Measurements from ENCODE around the gene ADAMTS18.

Gene ADAMTS18

DNA sequence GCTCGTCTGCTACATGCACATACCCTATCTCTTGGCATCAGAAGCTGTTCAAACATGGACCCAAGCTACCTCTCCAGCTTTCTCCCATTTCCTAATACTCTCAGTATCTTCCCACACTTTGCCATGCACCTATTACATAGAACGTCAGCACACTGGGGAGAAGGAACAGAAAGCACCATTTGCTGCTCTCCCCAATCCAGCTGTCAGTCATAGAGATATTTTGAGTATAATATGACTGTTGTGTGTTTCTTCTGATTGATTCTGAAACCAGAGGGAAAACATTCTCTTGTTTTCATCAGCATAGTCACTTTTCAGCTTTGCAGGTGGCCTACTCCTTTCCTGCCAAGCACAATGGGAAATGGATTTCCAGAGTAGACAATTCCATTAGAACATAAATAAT is 107.1 kb downstream of the ADAMTS18 start:
- DNase-seq (ENCODE audit: low read depth) = no peak

DNA sequence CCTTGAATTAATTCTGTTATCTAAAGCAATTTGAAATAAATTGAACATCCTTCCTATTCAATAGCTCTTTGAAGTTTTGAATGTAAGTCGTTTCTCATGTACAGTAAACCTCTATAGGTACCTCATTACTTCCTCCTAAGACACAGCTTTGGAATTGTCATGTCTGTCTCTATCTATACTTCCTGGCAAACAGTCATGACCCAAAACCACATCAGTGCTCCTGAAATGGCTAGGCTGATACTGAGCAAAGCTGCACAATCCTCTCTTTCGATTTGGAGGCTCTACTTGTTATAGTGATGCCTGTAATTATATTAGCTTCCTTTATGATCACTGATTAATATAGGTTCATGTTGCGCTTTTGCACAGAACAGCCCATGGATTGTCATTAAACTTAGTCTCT is 110.1 kb downstream of the ADAMTS18 start:
- DNase-seq (ENCODE audit: low read depth) = no peak

DNA sequence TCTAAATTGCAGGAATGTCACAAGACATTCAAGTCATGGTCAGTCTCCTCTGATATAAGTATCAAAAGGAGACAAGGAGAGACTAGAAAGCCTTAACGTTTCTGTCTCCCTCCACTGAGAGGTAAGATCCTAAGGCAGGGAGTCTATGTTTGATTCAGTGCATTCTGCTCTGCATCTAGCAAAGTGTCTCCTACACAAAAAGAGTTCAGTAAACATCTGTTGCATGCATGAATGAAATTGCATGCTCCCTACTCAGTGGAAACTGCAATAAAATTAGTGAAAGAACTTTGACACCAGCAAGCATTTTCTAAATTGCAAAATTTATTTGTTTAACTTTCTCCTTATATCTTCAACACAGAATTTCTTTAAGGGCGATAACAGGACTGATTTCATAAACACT is 111.1 kb downstream of the ADAMTS18 start:
- DNase-seq (ENCODE audit: low read depth) = no peak

DNA sequence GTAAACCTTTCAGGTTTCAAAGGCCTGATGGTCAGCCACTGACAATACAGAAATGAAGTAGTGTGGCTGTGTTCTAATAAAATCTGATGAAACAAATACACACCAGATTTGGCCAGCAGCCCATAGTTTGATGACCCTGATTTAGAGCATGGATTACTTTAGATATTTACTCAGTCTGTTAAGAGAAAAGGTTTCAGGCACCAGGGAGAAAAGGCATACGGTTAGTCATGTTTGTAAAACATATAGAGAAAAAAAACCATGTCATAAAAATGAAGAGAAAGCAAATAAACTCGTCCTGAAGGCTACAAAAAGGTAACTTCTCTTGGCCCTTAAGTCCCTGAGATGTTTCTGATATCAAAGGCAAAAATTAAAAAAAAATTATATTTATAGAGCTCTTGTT is 112.1 kb downstream of the ADAMTS18 start:
- no peak for DNase-seq (ENCODE audit: low read depth)

DNA sequence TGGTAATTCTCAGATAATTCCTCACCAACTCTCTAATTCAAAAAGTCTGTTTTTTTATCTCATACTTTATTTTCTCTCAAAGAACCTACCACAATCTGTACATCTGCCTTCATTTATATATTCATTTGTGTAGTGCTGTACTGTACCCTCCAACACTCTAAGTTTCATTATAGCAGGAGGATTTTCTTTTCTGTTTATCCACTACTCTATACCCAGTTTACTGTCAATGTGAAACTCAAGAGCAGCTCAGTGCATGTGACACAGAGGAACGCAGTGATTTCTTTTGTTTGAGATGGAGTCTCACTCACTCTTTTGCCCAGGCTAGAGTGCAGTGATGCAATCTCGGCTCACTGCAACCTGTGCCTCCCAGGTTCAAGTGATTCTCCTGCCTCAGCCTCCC is 117.8 kb downstream of the ADAMTS18 start:
- DNase-seq (ENCODE audit: low read depth) = no peak

DNA sequence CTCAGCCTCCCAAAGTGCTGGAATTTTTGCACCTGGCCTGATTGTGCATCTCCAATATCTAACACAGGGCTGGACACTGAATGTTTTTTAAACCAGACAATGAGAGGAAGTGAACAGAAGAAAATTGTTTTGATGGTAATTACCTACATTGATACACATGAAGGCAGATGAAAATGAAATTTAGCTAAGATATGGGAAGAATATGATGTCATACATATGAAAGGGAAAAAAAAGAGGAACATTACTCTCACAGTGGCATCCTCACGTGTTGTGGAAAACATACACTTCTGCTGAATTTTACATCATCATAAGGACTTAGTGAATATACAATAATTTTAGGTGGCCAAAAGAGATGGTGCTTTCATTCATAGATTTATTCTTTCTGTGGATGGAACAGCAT is 124.0 kb downstream of the ADAMTS18 start:
- no peak for DNase-seq (ENCODE audit: low read depth)

- no peak for DNase-seq (ENCODE audit: low read depth)
Observed at GRCh38 chr16:77308163-77308561, 126.7 kb downstream of the ADAMTS18 start.

GRCh38 chr16:77307426-77308162 is 127.2 kb downstream of the ADAMTS18 start:
- no peak for DNase-seq (ENCODE audit: low read depth)

DNA sequence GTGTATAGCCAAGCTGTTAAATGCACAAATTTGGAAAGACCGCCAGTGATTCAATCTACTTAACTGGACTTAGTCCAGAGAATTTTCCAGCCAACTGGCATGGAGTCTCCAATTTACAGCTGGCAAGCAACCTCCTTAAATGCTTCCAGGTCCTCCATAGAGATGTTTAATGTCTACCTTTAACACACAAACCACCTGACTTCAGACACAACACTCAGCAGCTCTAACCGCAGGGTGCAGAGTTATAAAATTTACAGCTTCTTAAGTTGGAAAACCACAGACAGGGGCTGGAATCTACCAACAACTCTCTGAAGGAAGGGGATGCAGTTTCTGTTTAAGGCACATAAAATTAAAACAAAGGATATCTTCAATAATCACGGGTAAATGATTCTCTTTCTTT is 128.8 kb downstream of the ADAMTS18 start:
- DNase-seq (ENCODE audit: low read depth) = no peak

DNA sequence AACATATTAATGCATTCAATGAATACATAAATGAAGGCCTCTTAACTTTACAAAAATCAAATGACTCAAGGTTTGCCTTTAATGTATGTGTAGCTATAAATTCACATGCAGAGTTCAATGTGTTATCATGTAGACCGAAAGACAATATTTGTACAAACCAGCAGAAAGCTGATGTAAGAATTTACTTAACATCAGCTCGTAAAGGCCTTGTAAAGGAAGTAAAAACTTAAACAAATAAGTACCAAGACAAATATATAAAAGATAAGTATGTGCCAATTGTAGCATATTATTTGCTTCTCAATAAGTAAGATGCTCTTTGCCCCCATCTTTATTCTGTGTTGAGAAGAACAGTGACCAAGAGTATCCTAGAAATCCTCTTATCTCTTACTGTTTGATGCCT is 130.0 kb downstream of the ADAMTS18 start:
- no peak for DNase-seq (ENCODE audit: low read depth)

GRCh38 chr16:77304134-77304533 is 130.7 kb downstream of the ADAMTS18 start:
- no peak for DNase-seq (ENCODE audit: low read depth)

GRCh38 chr16:77302674-77303073 is 132.2 kb downstream of the ADAMTS18 start:
- no peak for DNase-seq (ENCODE audit: low read depth)

- no peak for DNase-seq (ENCODE audit: low read depth)
Observed at GRCh38 chr16:77302249-77302648, 132.6 kb downstream of the ADAMTS18 start.

DNA sequence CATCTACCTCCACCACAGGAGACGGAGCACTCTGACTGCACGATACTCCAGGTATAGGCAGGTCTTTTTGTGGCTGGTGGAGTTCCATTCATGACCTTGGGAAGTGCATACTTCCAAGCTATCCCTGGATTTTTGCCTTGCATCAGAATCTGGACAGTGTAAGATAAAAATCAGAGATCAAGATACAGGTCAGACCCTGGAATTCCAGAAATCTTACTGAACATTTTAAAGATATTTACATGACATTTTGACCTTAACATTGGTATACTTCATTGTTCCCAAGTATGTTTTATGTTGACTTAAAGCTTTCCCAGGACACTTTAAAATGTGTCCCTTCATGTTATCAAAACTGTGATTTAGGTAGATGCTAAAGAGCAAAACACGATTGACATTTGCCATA is 134.6 kb downstream of the ADAMTS18 start:
- no peak for DNase-seq (ENCODE audit: low read depth)

DNA sequence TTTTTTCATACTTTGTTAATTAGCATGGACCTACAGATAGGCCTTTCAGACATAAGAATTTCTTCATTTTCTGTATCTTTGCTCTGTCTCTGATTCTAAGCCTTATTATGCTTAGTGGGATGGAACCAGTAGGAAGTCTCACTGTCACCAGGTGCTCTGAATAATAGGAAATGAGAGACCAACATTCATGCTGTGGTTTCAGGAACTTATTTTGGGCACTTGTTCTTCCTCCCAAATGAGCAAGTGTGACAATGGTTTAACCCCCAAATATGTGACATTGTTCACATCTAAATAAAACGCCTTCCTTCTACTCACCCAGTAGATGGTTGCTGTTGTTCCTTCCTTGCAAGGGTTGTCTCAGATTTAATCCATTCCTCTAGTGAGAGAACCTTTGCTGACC is 135.4 kb downstream of the ADAMTS18 start:
- no peak for DNase-seq (ENCODE audit: low read depth)

DNA sequence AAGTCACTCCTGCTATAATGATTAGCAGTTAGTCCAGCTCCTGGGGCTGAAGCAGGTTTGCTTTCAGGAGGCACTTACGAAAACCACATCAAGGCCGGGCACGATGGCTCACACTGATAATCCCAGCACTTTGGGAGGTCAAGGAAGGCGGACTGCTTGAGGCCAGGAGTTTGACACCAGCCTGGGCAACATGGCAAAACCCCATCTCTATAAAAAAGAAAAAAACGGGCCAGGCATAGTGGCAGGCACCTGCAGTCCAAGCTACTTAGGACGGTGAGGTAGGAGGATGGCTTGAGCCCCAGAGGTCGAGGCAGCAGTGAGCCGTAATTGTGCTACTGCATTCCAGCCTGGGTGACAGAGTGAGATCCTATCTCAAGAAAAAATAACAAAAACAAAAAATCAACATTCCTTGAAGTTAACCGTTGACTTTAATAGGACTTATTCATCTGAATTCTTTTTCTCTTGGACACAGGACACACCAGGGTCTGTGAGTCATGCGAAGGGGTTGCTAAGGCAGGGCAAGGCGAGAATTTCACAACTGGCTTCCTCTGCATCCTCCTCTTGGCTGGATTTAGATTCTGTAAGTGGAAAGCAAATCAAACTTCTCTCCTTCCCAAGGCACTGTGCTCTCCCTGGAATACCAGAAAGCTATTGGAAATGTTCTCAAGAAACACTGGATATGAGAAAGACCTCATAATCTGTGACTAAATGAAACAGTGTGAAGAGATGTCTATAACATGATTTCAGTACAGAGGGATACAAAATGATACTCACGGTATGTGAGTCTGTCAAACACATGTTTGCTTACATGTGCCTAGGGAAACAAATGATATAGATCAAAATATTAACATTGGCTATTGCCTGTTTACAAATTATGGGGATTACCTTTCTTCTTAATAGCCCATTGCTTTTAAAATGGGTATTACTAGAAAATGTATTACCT is 136.1 kb downstream of the ADAMTS18 start:
- DNase-seq (ENCODE audit: low read depth) = no peak

DNA sequence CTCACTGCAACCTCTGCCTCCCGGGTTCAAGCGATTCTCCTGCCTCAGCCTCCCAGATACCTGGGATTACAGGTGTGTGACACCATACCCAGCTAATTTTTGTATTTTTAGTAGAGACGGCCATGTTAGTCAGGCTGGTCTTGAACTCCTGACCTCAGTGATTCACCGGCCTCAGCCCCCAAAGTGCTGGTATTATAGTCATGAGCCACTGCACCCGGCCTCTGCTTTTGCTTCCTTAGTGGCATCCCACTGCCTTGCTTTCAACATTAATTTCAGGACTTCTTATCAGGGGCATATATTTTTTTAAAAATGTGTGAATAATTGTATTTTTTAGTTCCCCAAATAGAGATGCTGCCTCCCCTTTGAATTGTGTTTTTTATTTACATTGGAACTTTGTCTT is 136.8 kb downstream of the ADAMTS18 start:
- DNase-seq (ENCODE audit: low read depth) = no peak

- DNase-seq (ENCODE audit: low read depth) = no peak
Observed at GRCh38 chr16:77295896-77296295, 138.9 kb downstream of the ADAMTS18 start.

DNA sequence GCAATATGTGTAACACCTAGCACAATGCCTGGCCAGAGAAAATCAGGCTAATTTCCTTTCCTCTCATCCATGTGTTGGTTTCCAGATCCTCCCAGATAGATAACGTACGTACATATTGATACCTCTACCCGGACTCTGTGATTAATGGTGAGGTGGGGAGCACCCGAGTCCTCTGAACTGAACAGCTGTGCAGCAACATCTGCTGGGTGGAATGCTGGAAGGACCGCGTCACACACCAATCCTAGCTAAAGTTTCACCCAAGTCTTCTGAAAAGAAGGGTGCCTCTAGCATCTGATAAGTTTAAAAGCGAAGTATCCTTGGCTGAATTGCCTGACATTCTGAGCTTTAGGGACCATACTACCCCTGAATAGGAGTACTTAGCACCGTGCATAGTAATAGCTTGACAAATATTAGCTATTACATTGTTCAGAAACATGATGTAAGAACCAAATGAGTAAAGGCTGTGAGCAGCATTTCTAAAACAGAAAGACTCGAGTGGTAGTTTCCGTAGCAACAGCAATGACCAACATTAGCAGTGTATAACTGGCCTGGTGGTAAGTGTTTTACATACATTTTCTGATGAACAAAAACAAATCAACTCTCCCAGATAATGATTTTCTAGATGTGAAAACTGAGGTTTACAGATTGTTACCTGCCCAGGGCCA is 144.3 kb downstream of the ADAMTS18 start:
- no peak for DNase-seq (ENCODE audit: low read depth)

- DNase-seq (ENCODE audit: low read depth) = no peak
Observed at GRCh38 chr16:77289331-77289809, 145.5 kb downstream of the ADAMTS18 start.

GRCh38 chr16:77288222-77288621 is 146.6 kb downstream of the ADAMTS18 start:
- no peak for DNase-seq (ENCODE audit: low read depth)

DNA sequence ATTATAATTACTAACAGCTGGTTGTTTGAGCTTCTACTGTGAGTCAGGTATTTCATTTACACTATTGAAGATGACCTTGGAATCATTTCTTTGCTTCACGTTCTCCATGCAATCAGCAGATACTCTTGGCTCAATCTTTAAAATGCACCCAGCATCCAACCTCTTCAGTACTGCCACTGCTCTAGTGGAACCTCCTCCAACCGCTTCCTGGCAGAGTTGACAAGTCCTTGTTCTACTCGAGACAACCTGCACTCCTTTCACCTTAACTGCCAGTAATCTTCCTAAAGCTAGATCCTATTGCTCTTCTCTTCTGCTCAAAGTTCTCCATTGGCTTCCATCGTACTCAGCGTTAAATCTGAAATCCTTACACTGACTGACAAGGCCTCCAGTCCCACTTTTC is 149.2 kb downstream of the ADAMTS18 start:
- DNase-seq (ENCODE audit: low read depth) = no peak

GRCh38 chr16:77282345-77282744 is 152.5 kb downstream of the ADAMTS18 start:
- no peak for DNase-seq (ENCODE audit: low read depth)

All from stimulated activated CD8-positive, alpha-beta memory T cell treated with anti-CD3 and anti-CD28 coated beads, Interleukin-15, amount 100 ng/mL, for 24 hours (primary cell).